Measurements from ENCODE around the gene CCSER1.
"Not testable (repeated sequence)": the region's sequence is repeated elsewhere in the genome, so short reads cannot be mapped to it uniquely, and the experiment has no call there.

CCSER1 gene

DNA sequence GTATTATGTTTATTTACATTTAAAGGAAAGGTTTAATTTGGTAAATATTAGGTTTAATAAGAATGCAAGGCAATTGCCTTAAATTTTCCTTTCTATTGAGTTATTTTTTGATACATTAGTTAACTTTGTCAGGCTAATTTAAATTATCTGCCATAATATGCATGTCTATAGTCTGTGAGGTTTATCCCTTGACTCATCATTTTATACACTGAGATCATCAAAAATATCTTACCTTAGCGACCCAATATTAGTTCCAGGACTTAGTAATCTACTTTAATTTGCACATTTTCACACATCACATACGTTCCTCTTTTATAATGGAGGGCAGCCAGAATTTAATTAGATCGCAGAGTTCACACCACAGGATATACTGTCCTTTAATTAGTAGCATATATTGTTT, 1177.1 kb downstream of the CCSER1 start:
- FAIRE-seq: peak; percentile 30

DNA sequence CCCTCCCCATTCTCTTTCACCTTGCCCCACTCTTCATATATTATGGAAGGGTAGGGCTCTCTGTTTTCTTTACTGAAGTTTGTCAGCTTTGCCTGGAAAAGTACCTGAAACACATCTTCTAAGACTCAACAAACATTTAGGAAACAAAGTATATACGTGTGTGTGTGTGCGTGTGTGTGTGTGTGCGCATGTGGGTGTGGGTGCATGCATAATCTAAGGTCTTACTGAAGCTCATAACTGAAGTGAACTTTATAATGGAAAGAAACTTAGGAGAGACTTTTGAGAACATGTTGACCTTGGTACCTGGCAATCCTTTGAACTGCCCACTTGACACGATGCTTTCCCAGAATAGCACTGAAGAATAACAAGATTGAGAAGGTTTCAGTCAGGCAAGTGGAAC, 1190.2 kb downstream of the CCSER1 start:
- no peak for FAIRE-seq

DNA sequence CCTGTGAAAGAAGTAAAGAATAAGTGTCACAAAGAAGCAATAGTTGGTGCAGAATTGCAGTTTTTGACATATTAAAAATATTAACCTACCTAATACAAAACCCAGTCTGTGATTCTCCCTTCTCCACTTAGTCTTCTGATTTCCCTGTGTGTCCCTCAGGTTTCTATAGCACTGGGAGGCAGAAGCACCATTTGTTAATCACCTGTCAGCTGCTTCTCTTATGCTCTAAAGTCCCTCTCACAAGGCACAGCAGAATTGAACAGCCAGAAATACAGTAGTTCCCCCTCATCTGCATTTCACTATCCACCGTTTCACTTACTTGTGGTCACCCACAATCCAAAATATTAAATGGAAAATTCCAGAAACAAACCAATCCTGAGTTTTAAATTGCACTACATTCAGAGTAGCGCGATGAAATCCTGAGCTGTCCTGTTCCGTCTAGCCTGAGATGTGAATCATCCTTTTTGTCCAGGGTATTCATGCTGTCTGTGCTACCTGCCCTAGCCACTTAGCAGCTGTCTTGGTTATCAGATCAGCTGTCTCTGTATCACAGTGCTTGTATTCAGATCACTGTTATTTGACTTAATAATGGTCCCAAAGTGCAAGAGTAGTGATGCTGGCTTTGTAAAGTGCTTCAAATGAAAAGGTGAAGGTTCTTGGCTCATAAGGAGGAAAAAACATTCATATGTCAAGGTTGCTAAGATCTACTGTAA, 1192.5 kb downstream of the CCSER1 start:
- FAIRE-seq: no peak

DNA sequence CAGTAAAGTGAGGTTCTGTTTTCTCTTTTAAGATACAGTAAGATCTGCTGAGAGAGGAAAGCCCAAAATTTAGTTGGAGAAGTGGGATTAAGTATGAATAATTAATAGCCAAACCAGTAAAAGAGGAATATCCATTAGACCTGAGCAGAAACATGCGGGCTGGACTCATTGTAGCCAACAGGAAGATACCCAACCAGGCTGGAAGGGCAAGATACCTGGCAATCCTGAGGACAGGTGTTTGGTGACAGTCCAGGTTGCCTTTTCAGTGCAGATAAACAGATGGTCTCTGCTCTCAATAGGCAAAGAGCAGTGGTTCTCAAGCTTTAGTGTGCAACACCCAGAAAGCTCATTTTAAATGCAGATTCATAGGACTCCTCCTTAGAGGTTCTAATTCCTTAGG, 1195.8 kb downstream of the CCSER1 start:
- FAIRE-seq: no peak

DNA sequence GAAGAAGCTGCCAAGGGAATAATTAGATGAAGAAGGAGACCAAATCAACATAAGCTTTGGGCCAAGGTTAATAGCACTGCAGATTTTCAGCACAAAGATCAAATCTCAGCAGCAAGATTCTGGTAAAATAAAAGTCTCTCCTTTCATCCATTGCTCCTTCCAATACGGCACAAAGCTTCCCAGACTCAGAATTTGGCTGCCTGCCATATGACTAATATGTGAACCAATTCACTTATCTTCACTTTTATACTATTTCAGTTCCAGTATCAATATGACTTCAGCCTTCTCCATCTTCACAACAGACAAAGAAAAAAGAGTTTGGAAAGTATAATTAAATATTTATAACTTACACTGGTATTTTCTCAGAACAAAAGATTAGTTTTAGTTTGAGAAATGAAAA, 1198.3 kb downstream of the CCSER1 start:
- no peak for FAIRE-seq

DNA sequence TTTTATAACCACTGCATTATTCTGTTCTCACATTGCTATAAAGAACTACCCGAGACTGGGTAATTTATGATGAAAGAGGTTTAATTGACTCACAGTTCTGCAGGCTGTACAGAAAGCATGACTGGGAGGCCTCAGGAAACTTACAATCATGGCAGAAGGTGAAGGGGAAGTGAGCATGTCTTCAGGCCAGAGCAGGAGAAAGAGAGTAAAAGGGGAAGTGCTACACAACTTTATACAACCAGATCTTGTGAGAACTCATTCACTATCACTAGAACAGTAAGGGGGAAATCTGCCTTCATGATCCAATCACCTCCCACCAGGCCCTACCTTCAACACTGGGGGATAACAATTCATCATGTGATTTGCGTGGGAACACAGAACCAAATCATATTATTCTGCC, 1199.0 kb downstream of the CCSER1 start:
- not testable (repeated sequence) for FAIRE-seq

DNA sequence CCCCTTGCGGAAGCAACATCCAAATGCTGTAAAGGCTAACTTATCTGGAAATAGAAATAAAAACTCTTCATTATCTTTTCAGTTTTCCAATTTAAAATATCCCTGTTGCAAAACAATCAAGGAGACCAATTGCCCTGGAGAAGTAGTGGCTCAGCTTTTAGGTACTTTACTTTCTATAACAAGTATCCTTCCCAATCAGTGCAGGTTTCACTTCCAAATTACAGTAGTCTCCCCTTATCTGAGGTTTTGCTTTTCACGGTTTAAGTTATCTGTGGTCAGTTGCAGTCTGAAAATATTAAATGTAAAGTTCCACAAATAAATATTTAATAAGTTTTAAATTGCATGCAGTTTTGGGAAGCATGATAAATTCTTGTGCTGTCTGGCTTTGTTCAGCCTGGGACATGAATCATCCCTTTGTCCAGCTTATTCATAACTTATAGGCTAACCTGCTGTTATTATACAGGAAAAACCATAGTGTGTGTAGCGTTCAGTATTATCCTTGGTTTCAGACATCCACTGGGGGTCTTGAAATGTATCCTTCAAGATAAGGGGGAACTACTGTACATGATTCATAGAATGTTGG, 1203.5 kb downstream of the CCSER1 start:
- no peak for FAIRE-seq

DNA sequence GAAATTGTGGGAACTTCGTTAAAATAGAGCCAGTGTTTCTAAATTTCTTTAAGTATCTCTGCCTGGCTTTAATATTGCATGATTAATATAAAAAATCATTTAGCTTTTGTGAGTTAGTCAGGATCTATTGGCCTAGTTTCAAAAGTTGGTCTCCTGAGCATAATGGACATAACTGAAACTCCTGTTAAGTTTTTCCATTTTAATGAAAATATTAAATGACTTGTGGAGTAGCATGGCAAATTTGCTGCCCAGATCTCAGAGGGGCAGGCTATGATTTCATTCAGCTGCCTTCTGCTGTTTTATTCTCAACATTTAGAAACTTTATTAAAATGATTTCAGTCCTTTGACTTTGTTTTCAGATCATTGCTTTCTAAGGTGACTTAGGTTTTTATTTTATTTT, 1213.6 kb downstream of the CCSER1 start:
- FAIRE-seq: no peak

DNA sequence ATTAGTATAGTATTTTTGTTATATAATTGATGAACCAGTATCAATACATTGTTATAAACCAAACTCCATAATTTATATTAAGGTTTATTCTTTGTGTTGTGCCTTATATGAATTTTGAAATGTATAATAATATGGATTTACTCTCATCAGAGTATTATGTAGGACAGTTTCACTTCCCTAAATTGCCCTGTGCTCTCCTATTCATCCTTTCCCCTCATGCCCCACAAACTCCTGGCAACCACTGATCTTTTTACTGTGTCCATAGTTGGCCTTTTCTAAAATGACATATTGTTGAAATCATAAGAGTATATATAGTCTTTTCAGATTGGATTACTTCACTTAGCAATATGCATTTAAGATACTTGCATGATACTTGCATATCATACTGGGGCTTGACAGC, 1218.4 kb downstream of the CCSER1 start:
- FAIRE-seq: no peak

DNA sequence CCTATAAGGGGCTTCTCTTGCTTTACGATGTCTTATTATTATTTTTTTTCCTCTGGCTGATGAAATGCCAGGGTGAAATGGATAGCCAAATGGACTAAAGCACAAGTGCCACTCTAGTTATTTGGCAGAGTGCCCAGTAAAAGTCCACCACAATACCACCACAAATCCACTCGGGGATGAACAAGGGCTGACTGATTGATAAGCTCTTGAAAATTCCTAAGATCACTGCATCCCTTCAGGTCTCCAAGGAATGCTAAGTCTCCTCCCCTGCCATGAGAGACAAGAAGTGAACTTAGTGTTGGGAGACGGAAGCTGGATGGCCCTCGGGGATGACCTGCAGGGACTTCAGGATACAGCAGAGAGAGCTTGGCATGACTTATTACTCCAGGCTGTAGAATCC, 1229.3 kb downstream of the CCSER1 start:
- not testable (repeated sequence) for FAIRE-seq

DNA sequence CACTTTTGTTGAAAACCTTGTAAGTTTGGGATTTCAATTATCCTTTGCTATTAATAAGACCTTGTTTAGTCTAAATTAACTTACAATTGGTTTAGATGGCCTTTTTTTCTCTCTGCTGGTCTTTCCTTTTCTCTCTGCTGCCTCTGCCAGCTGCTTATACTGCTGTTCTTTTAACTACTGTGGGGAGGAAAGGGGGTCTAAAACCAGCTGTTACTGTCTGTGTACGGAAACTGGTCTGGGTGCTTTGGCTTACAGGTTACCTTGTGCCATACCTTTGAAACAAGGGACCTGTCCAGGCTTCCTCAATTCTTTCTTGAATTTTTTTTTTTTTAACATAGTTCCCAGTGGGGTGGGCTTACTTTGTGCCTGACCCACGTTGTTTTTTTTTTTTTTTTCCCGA, 1230.8 kb downstream of the CCSER1 start:
- not testable (repeated sequence) for FAIRE-seq

DNA sequence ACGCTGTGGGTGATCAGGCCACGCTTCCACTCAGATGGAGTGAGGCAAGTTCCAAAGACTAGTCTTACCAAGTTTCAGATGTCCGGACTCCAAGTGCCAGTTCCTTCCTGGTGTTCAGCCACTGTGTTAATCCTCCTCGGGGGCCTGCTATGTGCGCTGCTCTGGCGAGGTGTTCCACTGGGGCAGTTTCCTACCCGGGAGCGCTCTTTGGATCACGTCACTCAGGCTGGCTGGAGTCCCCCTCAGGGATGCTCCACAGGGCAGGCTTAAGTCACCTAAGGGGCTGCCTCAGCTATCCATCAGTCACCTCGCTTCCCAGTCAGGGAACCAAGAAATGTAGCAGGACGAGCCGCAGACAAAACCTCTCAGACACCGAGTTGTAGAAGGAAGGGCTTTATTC, 1231.4 kb downstream of the CCSER1 start:
- FAIRE-seq: not testable (repeated sequence)

DNA sequence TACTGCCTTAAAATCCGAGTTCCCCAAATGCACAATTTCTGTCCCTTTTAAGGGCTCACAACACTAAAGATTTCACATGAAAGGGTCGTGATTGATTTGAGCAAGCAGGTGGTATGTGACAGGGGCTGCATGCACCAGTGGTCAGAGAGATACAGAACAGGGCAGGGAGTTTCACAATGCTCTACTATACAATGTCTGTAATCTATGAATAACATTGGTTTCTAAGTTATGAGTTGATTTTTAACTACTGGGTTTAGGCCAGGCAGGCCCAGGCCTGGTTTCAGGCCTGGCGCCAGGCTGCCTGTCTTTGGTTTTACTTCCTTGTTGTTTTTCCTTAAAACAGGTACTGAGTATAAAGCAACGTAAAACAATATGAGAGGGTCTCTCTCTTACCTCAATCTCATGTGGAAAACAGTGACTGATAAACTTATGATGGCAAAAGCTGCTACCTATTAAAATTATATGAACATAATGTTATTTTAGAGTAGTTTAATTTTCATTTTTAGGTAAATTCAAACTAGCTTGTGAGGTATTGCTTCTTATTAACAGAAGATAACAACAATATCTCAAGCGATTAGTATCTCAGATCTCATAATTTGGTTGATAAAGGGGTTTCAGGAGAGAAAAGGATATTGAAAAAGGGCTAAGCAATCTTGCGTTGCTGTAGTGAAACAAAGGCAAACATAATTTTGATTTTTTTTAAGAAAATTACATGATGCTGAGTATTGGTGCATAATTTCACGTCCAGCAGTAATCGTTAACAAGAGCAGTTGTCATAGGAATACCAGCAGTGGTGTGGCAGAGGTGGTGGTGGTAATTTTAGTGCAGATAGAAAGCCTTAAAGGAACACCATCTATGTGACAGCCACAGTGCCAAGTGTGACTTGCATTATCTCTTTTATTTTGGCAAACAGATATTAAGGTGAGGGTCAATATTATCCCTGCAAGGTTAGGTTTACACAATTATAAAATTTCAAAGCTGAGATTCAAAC, 1232.1 kb downstream of the CCSER1 start:
- FAIRE-seq: no peak

DNA sequence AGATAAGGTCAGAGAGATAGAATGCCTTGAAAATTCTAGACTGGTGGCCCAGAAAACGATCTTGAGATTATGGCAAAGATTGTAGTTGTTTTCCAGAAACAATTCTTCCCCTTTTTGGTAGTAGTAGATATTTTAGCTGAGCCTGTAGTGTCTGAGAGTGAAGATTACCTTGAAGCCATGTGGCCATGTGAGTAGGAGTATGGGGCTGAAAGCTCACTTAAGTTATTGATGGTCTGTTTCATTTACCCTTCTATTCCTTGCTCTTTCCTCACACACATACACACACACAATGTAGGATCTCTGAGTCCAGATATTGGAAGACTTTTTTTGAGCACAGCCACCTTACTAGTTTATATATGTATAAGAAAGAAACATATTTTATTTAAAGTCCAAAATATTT, 1234.9 kb downstream of the CCSER1 start:
- no peak for FAIRE-seq

DNA sequence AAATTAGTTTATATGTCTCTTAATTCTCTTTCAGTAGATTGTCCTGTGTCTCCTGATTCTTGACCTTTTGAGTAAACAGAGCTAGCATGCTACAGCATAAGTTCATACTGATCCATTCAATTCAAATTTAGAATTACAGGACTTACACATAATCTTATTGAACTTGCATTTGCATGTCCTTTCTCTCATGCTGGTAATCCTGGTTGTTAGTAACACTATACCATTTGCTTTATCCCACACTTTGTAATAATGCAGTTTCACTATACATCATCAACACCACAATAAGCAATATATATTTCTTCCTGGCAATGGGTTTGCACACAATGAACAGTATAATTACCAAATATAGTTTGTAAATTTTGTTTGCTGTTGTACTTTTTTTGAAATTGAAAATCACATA, 1239.4 kb downstream of the CCSER1 start:
- FAIRE-seq: no peak

DNA sequence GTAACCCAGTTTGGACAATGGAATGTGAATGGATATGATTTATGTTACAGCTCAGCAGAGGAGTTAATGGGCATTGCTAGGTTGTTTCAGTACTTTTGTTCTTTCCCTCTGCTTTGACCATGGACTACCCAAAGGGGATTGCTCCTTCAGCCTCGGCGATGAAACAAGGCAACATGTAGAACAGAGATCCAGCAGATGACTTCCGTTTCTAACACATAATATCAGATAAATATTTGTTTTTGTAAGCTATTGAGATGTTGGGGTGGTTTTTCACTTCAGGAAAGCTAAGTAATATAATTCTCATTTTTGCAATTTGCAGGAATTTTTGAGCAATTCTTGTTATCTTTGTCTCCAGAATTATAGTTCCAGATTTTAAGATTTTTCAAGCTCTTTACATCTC, 1241.9 kb downstream of the CCSER1 start:
- FAIRE-seq: no peak

DNA sequence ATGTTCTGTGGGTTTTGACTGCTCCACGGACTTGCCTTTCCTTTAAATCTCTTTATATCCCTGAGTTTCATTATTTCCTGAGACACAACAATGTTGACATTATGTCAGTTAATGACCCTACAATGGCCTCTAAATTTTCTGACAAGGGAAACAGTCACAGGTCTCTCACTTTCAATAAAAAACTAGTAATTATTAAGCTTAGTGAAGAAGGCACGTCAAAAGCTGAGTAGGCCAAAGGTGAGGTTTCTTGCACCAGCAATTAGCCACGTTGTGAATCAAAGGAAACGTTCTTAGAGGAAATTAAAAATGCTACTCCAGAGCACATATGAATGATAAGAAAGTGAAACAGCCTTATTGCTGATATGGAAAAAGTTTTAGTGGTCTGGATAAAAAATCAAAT, 1246.4 kb downstream of the CCSER1 start:
- FAIRE-seq: no peak

DNA sequence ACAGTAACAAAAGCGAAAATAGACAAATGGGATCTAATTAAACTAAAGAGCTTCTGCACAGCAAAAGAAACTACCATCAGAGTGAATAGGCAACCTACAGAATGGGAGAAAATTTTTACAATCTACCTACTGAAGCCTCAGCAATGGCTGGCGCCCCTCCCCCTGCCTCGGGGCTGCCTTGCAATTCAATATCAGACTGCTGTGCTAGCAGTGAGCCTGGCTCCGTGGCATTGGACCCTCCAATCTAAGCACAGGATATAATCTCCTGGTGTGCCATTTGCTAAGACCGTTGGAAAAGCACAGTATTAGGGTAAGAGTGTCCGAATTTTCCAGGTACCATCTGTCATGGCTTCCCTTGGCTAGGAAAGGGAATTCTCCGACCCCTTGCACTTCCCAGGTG, 1278.2 kb downstream of the CCSER1 start:
- FAIRE-seq: not testable (repeated sequence)

DNA sequence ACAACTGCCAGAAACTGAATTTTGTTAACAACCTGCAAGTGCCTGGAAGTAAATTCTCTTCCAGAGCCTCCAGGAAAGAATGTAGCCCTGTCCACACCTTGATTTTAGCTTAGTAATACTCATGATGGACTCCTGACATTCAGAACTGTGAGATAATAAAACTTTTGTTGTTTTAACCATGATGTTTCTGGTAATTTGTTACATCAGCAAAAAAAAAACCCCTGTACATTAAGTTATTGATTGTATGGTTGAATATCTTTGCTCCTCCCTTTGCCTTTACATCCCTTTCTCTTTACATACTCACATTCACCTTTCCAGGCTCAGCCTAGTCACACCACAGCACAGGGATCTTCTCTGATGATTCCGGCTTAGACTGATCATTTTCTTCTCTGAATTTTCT, 1294.8 kb downstream of the CCSER1 start:
- FAIRE-seq: no peak

DNA sequence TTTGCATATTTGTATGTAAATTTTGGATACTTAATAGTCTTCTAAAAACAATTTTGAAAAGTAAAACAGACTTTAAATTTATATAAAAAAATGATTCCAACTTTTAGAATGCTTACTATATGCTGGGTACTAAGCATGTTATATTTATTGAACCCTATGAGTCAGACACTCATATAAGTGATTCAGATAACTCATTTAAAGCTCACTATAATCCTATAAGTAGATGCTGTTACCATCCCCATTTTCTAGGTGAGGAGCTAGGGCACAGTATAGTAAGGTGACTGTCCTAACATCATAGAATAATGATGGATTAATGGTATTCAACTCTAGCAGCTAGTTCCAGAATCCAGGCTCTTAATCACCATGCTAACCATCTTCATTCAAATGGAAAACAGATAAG, 1299.5 kb downstream of the CCSER1 start:
- FAIRE-seq: no peak

DNA sequence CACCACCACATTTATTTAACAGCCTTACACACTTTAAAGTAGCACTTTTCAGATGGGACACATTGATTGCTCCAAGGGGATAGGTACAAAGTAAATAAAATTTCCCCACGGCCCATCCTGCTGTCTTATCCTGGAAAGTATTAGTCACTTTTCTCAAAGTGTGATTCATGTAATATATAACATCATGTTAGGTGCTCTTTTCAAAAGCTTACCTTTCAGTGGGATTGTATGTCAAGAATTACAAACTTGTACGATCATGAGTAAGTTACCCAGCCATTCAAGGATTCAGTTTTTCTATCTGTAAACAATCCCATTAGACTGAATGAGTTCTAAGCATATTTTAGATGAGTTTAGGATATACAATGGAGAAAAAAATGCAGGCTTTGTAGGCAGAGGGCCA, 1300.0 kb downstream of the CCSER1 start:
- no peak for FAIRE-seq

DNA sequence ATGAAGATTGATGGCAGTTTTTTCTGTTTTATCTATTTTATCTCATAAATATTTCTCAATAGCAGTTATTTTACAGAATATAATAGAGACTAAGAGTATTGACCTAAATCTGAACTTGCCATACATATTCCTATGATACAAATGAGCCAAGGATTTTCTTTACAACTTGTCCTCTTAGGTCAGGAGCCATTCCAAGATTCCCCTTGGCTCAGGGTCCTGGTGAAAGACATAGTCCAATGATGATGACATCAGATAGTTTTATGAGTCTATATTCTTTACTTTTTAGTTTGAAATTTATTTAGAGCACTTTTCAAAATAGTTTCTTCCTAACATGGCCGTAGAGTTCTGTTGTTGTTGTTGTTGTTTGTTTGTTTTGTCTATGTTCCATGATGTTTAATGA, 1307.4 kb downstream of the CCSER1 start:
- no peak for FAIRE-seq

DNA sequence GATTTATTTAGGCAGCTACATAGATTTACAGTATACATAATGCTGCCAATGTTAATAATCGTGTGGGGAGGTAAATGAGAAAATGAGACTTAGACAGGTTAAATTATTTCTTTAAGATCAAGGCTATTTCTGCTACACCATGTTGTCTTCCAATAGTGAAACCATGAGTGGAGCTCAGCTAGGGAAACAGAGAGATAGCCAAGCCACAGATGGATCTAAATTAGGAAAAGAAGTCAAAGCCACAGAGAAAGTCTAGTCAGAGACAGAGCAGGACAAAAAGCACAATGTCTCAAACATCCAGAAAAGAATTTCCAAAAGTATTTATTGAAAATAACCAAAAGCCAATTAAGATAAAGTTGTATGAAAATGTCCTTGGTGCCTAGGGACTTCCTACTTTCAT, 1309.4 kb downstream of the CCSER1 start:
- no peak for FAIRE-seq

DNA sequence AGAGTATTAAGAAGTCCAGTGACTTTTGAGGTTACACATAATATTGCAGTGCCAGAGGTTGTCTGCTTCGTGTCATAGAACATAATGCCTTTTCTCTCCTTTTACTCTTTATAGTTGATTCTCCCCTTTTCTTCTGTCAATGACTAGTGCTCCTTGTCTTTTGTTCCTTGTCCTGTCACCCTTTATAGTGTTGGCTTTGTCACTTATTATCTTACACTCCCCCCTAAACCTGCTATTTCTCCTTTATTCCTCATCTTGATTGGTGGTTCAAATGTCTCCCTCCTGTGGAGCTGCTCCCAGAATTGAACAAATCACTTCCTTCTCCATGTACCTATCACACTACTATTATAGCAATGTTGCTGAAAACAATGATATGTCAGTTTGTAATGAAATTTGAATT, 1320.0 kb downstream of the CCSER1 start:
- FAIRE-seq: no peak

Measured in A204.1 (cell line).